NCI-H2029 treated with DMSO at 0.1 percent for 48 hours (cell line): ENCODE data around the gene MEOX2.

Source experiments
- DNase-seq: peaks from one replicate; lab custom pipeline; 2025; lab: John Stamatoyannopoulos, UW

Gene MEOX2

DNA sequence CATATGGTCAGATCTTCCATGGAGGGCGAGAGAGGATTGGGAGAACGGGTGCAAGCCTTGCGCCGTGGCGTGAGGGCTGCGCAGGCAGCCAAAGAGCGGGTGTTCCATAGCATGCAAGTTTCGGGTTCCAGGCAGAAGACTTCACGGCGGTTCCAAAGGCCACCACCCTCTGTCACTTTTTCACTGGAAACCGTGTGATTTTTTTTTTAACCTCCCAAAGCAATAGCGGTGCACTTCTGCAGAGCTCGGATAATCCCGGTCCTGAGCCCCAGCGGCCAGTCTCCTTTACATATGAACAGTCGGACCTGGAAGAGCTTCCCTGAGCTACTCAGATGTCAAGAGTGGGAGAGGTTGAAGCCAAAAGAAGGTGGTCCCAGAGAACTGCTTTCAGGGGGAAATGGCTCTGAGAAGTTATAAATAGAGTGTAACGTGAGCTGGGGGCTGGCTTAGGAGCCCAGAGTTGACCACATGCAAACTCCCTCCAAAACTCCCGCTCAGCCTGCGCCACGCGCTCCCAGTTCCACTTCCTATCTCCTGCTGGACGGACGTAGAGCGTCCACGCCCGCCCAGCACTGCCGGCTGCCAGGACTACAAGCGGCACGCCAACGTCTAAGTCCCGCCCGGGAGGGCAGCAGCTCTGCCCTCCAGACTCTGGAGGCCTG is at the start of gene MEOX2:
Gene MEOX2, minus strand, starts transcription at position 389 of the 662 bp plus-strand sequence. Its CDS starts 281 bp downstream, at position 108.
- DNase-seq, result peak; percentile 65

DNA sequence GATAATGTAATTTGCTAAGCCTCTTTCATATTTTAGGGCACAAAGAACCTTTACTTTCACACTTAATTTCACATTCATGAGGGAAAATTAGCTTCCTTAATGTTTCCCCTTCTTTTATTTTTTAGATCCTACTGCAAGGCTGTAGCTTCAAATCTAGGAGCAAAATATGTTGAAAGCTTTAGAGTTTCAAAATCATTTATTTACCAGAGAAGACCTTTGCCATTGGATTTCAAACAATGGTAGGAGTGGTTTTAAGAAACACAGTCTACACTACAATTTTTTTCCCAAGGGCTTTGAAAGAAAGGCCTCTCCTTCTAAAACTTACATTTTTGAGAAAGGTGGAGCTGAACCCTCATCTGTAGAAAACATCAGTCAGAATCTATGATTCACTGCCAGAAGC is 43.3 kb upstream of the MEOX2 start:
- no peak for DNase-seq

DNA sequence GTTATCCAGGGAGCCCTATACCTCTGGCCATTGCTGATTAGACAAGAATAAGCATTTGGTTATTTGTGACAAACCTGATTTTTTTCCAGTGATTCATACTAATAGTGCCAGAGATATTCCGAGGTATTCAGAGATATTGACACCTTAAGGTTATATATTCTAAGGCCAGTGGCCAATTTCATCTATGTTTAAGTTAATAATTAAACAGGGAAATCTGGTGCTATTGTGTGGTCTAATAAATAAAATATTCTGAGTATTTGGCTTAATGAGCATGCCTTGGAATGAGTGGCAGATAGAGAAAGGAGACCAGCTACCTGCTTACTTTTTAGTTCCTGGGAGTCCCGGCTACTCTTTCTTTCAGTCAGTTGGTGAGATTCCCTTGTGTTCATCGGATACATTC is 38.6 kb upstream of the MEOX2 start:
- DNase-seq, result no peak

DNA sequence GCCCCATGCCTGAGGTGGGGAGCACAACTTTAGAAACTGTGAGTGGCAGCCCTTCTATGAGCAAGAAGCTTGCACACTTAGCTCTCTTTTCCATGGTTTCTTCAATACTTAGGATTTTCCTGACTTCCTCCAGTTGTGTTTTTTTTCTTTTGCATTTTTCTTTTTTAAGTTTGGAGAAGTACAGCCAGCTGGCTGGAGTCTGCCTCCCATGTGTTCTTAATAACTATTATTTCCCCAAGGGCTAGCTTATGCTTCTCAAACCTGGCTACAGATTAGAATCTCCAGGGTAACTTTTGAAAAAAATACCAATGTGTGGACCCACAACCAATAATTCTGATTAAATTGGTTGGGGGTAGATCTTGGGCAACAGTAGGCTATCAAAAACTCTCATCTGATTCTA is 37.4 kb upstream of the MEOX2 start:
- no peak for DNase-seq

DNA sequence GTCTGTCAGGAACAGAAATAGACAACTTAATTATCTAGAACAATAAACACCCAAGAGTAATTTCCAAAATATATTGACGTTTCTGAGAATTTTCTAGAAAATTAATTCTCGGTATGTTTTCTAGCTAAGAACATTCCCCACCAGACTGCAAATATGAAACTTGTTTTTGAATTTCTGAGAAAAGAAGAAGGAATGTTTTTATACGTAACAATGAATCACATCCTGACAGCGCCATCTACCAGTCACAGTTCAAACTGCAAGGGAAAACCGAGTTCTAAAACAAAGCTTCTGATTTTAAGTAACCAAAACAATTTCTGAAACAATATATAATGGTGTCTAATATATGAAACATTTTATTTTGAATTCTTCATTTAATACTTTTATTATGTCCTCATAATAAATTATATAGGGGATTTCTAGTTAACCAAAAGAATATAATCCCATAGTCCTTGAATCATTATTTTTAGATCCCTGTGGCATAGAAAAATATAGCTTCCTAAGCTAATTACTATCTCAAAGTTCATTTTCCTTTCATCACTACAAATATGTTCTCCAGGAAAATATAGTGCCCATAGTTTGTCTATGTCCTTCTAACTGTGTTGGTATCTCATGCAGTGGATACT is 34.5 kb upstream of the MEOX2 start:
- DNase-seq, result peak; percentile 68

DNA sequence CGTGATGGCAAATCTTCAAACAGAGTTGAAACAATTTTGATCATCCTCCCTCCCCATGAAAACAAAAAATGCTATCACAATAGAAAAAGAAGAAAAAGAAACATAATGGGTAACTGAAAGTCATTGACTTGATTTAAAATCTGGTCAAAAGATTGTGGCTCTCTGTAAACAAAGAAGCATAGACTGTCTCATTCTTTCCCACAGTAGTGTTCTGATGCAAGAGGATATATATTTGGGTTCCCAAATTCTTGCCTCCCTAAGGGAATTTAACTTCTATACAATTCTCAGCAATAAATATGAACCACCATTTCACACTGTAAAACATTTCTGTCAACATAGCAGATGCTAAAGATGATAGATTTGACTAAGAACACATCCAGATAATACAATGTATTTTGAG is 32.8 kb upstream of the MEOX2 start:
- DNase-seq, result no peak

DNA sequence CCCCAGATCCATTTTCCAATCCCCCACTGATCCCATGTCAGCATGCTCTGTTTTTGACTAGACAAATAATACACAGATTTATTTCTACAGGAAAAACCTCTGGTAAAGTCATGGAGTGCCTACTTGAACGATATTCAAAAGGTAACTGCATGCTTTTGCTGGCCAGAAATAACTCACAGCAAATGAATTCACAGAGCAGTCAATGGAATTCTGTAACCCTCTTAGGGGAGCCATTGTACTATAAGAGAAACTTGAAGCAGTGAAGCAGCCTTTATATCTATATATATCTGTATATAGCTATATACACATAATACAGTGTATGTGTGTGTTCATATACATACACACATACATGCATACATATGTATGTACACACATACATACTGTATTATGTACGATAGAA is 29.0 kb upstream of the MEOX2 start:
- no peak for DNase-seq

DNA sequence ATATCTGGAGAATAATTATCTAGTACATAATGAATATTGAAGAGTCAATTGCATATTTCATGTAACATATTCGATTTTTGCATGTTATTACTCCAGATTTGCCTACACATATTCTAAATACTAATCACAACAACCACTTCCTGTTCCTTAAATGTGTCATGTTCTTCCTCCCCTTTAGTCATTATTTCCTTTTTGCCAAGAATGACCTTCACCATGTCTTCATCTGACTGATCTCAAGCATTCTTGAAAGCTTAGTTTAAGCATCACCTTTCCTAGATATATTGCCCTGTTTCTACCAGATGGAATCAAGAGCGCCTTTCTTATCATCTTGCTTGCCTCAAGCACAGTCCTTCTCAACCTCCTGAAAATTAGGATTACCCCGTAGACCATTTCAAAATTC is 23.5 kb upstream of the MEOX2 start:
- no peak for DNase-seq

DNA sequence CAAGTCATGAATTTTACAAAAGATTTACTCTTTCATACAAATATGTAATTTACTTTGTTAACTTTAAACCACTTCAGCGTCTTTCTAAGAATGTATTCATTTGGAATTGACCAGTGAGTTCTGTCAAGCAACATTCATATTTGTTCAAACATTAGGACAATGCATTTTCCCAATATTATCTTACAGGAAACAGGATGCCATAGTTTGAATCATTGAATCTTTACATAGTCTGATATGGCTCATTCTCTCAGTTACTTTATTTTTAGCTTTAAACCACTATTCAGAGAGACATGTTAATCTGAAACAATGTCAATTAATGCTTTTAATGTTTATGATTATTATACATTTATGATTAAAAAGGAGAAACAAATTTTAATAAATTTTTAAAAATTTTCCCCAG is 21.1 kb upstream of the MEOX2 start:
- no peak for DNase-seq

DNA sequence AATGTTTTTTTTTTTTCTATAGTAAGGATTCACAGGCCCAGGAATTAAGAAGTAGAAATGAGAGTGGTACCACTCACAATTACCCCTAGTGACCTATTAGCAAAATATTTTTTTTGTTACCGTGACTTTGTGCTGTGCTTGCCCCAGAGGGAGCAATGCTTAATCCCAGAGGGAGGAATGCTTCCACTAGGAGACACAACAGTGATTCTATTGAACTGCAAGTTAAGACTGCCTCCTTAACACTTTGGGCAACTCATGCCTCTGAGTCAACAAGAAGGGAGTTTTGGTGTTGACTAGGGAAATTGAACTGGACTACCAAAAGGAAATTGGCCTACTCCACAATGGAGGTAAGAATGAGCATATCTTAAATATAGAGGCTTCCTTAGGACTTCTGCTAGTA is 17.2 kb upstream of the MEOX2 start:
- no peak for DNase-seq

DNA sequence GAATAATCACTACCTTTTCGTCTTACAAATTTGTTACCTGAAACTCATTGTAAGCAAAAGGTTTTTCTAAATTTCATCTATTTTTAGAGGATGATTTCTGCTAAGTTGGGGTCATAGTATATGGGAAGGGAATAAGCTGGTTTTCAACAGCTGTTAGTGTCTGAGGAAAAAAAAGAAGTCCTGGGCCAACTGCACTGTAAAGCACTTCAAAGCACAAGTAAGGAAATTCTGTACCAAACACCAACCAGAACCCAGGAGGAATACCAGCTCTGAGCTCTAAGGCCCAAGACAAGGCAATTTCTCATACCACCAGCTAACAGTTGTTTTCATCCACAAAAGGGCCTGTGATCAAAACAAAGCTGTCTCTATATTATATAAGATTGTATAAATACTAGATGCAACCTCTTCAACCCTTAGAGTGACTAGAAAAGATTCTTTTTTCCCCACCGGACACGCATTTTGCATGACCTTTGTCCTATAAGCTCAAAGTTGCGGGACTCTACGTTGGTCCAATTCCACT is 6.1 kb upstream of the MEOX2 start:
- no peak for DNase-seq

DNA sequence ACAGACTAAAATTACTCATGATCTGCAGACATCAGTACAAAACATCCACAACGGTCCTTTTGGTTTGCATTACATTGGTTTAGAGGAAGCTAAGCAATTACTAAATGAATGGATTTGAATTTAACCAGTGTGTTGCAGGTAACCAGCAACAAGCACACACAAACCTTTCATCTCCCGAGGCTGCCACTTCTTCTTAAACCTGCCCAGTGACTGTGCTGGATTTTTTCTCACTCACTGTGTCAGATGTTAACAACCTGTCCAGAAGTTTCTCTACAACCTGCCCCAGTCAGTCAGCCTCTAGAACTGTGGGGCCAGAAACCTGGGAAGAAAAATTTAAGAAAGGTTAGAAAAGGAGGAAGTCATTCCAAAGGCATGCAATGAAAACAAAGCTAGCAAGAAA is 2.4 kb upstream of the MEOX2 start:
- DNase-seq, result no peak

DNA sequence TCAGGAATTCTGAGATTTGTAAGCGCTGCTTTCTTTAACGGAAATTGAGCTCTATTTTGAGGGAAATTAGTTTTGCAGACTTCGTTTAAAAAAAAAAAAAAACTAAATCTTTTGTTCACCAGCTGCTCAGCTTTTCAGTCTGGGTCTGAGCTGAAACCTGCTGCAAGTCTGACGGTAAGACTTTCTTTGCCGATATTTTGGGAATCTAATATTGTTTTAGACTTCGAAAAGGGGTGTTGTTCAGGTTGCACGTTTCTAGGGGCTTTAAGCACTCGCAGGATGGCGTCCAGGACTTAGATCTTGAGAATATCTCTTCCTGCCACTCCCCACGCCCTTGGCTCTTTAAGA is 1.8 kb upstream of the MEOX2 start:
- DNase-seq, result no peak

DNA sequence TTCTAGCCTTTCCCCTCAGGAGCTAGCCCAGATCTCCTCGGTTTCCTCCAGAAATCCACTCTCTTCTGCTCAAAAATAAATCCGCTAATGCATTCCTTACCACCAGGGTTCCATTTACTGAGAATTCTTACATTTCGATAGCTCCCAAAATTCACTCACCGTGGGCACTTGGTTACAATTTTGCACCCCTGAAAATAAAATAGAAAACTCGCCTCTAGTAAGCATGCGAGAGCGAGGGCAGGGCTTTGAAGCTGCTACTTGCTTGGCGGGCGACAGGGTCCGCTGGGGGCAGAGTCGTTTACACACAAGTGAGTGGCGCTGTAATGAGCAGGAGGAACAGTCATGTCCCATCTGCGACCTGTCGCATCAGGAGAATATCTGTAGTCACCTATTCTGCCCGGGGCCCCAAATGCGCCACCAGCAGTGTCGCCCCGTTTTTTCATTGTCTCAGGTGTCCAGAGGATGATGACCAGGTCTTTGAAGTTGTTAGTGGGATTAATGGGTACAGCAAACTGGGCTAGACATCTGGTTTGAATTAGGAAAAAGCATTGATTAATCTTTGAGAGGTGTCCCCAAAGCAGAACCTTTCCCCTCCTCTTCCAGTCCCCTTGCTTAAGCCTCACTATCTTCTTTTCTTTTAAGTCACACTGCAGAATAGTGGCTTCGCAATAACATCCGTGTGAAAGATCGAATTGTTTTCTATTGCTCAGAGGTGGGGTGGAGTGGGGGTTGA is 1.2 kb upstream of the MEOX2 start:
- no peak for DNase-seq

DNA sequence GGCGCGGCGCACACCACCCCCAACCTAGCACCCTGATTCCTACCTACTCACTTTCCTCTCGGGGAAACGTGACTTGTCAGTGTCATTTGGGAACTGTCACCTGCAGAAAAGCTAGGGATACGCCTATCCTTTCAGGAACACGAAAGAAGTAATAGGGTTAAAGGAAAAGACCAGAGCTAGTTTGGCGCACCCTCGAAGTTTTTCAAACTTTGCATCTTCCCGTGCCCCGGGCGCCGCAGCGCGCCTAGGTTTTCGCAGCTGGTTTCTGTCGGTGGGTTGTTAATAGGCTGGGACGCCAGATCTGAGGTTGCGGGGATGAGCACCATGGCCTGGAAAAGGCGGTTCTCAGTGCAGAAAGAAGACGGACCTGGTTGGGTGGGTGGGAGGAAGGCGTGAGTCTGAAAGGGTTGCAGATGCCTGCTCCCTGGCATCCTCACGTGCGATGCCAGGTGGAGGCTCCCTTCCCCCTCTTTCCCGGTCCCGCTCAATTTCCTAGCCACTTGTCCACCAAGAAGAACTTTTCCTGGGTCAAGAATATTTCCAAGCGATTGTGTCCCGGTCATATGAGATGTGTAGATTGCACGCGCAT is 568 bp upstream of the MEOX2 start:
- no peak for DNase-seq

DNA sequence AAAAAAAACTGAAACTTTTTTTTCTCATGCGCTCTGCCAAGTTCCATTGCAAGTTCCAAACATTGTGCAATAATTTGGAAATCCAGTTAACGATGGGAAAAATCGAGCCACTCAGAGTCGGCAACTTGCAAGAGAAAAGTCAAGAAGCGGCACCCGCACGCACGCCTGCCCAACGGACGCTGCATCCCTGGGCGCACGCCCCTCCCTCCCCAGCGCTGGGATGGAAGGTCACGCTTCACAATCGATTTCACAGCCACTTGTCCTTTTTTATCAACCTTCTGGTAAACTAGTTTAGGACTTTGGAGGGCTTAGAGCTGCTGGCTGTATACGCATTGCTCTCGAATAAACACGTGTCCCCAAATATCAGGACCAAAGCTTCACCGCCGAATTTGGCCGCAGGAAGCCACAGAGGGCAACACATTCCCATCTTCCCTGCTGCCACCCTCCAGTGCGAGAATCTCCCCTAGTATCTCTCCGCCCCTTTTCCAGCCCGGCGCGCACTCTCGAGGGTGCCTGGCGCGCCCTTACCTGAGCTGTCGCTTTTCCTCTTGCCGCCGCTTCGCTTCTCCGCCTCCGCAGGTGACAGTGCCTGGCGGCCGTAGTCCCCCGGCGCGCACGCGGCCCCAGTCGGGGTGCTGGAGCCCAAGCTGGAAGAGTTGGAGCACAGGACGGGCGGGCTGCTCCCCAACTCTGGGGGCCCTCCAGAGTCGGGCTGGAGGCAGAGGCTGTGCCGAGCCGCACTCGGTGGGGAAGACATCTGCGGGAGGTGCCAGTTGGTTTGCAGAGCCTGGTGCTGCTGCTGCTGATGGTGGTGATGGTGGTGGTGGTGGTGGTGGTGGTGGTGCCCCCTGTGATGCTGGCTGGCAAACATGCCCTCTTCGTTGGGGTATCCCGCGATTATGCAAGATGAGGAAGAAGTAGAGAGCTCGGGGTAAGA is 857 bp downstream of the MEOX2 start:
- peak; percentile 60 for DNase-seq

DNA sequence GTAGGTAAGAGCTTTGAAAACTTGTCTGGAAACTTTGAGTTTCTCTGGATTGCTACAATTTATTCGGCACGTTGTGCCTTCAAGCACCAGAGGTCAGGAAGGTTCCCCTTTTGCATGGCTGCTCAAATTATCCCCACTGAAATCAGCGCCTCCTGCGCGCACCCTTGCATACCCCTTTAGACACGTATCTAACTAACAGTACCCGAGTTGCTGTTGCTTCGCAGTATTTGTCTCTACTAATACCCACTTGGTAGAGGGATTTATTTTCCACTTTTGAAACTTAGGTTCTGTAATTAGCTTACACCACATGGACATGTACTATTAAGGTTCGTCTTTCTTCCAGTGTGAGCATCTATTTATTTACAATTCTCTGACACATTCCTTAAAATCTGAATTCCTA is 1.6 kb downstream of the MEOX2 start:
- DNase-seq, result peak; percentile 62

DNA sequence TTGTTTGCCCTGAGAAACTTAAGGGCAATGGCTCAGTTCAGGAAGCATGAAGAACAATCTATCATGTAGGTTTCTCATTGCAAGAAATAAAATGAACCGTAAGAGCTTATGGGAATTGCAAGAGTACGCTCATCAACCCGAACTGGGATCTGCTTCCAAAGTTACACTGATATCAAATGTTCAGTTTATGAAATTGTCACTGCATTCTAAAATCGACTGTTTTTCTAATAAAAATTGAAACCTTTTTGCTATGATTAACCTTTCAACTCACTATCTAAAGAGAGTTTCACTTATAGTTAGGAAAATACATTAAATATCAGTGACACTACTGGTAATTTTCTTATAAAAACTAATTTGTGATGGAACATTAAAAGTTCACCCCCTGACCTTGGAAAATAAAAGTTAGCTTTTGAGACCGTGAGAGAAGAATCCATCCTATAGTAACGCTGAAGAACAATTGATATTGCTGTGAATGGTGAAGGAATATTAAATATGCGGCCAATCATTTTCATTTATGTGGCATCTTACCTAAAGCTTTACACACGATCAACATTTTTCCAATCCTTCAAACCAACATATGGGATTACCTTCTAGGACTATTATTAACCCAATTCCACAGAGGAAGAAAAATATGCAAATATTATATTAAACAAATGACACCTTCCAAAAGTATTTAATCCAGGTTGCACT is 2.2 kb downstream of the MEOX2 start:
- DNase-seq, result peak; percentile 62

DNA sequence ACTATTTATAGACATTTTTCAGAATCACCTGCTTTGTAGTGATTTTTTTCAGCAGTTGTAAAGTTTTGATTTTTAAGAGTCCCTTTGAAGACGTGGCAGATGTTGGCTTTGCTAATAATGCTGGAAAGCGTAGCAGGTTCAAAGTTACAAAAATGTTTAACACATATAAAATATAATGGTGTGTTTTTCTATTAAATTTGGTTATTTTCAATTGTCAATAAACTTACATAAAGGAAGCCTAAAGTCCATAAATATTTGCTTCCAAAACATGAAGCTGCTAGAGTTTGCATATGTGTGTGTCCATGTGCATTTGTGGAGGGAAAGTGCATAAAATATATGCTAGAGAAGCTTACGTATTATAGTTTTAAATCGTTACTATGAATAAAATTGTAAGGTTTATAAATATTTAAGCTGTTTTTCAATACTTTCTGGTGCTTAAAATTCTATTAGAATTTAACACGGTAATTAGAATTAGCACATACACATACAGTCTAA is 3.7 kb downstream of the MEOX2 start:
- DNase-seq, result peak; percentile 60

DNA sequence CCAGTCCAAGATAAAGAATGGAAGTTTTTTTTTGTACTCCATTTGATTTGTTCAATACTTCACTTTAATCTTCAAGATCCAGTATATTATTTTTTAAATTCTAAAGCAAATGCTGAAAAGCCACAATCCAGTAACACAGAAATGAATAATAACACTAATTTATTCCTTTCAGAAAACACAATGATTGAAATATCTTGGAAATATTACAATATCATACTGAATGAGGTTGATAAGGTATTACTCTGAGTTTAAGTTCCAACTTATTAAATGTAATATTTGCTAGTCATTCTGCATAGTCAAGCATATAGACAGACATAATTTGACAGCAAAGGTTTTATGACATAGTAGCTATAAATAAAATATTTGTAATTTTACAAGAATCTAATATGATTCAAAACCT is 4.4 kb downstream of the MEOX2 start:
- no peak for DNase-seq

DNA sequence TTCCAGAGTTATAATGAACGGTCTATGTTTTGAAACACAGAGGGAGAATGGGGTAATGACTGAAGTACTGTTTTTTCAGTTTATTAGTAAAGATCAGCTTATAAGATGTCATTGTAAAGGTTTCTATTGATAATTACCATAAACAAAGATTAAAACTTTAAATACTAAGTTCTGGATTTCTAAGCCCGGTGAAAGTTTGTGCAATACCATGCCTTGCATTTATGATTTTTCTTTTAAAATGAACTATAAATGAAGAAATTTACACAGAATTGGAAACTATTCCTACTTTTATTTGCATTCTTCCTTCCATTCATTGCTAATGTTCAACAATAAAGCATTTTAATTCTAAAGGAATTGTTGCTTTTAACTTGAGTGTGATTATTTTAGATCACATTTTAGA is 4.9 kb downstream of the MEOX2 start:
- peak; percentile 66 for DNase-seq
